NK-92 (cell line): ENCODE measurements around the gene OR52W1.

Experiments
- DNase-seq: peaks from one replicate; lab custom pipeline; 2025; ENCODE audit not compliant: unreplicated experiment; lab: John Stamatoyannopoulos, UW

Gene OR52W1, protein sequence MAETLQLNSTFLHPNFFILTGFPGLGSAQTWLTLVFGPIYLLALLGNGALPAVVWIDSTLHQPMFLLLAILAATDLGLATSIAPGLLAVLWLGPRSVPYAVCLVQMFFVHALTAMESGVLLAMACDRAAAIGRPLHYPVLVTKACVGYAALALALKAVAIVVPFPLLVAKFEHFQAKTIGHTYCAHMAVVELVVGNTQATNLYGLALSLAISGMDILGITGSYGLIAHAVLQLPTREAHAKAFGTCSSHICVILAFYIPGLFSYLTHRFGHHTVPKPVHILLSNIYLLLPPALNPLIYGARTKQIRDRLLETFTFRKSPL

DNA sequence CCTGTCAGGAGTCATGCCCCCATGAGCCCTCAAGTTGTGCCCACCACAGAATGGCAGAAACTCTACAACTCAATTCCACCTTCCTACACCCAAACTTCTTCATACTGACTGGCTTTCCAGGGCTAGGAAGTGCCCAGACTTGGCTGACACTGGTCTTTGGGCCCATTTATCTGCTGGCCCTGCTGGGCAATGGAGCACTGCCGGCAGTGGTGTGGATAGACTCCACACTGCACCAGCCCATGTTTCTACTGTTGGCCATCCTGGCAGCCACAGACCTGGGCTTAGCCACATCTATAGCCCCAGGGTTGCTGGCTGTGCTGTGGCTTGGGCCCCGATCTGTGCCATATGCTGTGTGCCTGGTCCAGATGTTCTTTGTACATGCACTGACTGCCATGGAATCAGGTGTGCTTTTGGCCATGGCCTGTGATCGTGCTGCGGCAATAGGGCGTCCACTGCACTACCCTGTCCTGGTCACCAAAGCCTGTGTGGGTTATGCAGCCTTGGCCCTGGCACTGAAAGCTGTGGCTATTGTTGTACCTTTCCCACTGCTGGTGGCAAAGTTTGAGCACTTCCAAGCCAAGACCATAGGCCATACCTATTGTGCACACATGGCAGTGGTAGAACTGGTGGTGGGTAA, at the start of gene OR52W1:
Gene OR52W1 (plus strand): TSS at position 51 of the 637 bp plus-strand sequence. CDS start 0 bp downstream, at position 51.
- no peak for DNase-seq

DNA sequence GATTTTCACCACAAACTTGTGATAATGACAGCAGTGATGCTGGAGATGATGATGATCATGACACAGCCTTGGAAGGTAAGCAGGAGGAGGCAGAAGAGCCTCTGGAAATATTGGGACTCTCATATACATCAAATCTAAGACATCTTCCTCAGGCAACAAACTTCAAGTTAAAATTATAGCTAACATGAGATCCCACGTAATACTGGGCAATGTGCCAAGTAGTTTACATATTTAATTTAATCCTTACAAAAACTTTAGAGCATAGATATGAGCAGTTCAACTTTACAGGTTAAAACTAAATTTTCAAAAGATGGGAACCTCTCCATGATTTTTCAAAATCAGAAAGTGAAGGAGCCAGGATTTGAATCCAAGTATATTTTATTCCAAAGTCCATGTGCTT, 47.9 kb upstream of the OR52W1 start:
- DNase-seq: no peak

DNA sequence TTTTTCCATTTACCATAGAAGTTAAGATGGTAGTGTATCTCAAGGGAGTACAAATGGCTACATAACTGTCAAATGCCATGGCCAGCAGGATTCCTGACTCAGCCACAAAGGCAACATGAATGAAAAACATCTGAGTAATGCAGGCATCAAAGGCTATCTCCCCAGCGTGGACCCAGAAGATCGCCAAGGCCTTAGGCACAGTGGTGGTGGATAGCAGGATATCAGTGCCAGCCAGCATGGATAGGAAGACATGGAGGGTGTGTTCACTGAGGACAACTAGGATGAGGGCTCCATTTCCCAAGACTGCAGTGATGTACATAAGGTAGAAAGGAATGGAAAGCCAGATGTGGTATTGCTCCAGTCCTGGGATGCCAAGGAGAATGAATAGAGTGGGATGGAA, 46.9 kb upstream of the OR52W1 start:
- DNase-seq: no peak

DNA sequence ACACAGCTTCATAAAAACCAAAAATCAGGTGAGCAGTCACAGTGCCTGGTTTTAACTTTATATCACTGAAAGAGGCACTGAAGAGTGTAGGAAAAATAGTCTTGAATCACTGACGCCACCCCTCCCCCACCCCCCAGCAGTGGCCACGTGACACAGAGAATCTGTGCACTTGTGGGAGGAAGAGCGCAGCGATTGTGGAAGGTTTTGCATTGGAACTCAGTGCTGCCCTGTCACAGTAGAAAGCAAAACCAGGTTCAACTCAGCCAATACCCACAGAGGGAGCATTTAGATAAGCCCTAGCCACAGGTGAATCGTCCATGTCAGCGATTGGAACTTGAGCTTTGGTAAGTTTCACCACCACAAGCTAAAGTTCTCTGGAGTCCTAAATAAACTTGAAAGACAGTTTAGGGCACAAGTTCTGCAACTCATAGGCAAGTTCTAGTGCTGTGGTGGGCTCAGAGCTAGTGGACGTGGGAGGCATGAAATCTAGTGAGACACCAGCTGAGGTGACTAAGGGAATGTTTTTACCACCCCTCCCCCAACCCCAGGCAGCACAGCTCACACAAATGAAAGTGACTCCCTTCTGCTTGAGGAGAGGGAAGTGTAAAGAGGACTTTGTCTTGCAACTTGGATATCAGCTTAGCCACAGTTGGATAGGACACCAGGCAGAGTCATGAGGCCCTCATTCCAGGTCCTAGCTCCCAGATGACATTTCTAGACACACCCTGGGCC, 42.2 kb upstream of the OR52W1 start:
- DNase-seq: no peak

DNA sequence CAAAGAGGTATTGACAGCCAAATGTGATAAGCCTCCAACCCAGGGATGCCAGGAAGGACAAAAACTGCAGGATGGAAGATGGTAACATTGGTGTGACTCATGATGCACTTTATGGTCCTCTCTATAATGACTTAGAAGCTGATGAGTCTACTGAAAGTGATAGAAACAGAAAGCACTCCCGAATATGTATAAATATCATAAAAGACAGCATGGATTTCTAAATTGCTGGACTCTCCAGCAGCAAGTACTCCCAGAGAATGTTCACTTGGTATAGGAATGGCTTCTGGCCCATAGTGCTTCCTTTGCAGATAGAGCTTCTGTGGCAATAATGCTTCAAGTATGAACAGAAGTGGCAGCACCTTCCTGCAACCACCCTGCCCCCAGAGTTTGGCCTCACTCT, 28.8 kb upstream of the OR52W1 start, which contains the start of gene OR52B2:
Gene OR52B2 (minus strand): TSS at position 101 of the 400 bp plus-strand sequence. CDS start 0 bp downstream, at position 101.
- no peak for DNase-seq

DNA sequence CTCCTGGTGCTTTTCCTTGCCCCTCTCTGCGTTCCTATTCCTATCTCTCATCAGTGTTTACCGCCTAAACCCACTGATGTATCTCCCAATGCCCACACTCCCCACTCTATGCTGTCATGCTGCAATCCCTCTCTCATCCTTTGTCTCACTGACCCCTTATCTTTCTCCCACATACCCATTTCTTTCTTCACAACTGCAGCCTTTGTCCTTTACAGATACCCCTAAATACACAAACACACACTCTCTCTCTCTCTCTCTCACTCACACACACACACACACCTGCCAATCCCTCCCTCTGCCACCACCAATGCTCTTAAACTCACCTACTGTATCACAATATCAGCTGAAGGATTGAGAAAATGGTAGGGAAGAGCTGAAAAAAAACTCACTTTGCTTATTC, 23.6 kb upstream of the OR52W1 start:
- no peak for DNase-seq

DNA sequence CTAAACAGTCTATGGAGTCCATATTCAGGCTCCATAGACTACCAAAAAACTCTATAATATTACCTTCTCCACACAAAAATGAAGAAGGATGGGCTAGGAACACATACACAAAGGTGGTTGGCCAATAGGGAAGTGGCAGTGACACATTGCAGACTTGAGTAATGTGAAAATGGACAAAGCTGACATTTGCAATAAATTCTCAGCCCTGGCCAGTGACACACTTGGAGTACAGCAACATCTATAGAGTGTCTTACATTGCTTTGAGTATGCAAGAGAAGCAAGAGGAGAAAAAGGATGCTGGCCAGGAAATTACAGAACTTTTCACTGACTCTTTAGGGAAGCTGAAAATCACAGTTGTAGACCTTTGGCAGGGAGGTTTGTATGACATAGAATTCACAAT, 7.3 kb upstream of the OR52W1 start:
- DNase-seq: no peak

DNA sequence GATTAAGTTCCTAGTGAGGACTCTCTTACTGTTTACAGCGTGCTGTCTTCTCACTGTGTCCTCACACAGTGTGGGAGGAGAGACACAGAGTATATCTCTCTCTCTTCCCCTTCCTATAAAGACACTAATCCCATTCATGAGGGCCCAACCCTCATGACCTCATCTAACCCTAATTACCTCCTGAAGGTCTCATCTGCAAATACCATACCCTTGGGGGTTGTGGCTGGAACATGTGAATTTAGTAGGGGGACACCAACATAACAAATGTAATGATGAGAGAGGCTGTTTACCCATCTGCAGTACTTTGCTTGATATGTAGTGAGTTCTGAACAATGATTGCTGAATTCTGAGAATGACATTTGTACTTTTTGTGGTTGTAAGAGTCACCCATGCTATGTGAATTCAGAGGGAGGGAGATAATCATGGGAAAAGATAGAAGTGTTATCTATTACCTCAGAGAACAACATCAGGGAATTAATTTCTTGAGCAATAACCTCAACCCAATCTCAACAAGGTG, 4.9 kb upstream of the OR52W1 start:
- DNase-seq: no peak

DNA sequence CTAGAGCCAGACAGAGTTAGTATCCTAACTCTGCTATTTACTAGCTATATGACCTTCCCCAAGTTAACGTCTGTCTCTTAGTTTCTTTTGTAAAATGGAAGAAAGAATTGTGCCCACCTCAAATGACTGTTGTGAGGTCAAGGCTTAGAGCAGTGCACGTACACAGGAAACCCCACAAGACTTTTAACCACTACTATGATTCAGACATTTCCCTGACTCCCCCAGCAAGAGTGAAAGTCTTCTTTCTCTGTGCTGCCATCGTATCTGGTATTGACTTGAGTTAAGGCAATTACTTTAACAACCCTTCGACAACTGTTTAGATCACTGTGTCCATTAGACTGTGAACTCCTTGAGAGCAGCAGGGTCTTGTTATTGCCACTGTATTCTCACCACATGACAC, 2.6 kb upstream of the OR52W1 start:
- no peak for DNase-seq

DNA sequence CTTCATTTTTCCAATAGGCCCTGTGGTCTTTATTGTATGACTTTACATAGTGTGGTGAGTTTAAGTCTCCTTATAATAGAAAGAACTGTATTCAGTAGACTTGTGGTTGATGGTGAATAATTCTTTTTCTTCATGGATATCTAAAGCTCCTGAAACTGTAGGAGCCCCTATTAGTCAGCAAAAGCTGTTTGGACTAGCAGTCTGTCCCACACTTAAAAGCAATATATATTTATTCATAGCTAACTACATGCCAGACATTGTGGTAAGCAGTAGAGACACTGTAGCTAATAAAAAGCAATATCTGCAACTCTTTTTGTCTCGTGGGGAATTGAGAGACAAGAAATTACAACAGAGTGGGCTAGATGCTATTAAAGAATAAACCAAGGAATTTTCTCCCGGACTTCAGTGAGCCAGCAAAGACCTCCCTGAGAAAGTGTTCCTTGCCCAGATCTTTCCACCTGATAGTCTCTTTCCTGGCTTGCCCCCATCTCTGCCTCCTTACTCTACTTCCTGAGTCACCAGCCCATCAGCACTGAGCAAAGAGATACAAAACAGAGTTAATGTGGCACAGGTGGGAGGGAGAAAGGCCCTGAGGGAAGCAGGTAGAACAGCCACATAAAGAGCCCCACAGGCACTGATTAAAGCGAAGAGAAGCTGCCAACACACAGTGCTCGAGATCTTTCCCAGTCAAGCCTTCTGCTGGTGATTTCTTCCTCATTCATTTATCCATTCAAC, 1.4 kb upstream of the OR52W1 start:
- no peak for DNase-seq

DNA sequence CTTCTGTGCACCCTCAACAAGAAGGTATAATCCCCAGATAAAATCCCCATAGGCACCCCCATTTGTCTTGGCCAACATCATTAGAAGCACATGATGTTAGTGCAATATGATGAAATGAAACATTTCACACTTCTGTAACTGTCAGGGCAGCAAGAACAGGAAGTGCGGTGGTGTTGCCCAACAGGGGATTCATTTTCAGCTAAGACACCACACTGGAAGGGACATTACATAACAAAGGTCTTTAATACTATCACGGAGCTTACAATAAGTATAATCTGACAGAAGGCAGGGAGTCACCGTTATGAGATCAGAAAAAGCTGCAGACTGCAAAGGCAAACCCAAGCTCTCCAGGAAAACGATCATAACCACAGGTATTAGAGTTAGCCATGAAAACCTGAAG, 2.0 kb downstream of the OR52W1 start:
- DNase-seq: no peak

DNA sequence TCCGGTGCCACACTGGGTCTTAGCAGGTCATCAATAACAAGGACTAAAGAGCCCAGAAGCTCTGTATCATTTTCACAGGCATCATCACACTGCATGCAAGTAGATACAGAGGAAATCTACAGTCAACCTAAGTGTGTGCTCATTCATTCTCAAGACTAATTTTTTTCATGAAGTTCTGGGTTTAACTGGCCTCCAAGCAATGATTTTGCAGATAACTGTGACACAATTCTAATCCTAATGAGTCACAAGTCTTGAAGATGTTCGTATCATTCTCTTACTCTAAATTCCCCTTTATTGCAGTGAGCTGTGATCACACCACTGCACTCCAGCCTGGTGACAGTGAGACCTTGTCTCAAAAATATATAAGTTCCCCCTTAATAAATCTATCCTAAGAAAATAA, 2.5 kb downstream of the OR52W1 start:
- DNase-seq: no peak

DNA sequence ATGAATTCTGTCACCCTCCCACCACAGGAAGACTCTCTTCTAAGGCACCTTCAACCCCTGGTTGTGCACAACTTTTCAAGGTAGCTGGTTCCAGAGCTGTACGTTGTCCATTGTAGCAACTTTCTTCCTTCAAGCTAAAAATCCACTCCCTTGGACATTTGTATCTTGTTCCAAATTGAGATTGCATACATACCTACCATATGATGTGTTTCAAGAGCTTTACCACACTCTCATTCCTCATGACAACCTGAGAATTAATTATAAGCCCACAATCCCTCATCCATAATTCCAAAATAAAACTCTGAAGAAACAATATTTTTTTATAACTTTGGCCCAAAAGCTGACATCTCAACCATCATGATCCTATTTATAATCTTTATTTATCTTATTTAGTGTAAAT, 3.0 kb downstream of the OR52W1 start:
- DNase-seq: no peak

DNA sequence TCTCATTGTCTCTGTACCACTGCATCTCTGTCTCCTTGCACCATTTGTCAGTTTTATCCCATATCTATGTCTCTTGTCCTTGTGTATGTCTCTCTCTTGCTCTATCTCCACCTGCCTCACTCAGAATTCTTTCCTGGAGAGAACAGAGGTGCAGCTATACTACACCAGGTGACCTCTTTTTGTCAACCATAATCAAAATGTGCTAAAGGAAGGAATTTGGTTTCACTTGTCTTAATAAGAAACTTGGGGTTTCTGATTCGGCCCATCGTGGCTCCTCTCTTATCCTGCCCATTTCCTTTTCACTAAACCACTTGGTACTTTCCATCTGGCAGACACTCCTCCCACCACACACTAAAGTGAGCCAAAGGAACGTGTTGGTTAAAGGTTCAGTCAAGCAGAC, 4.3 kb downstream of the OR52W1 start:
- no peak for DNase-seq

DNA sequence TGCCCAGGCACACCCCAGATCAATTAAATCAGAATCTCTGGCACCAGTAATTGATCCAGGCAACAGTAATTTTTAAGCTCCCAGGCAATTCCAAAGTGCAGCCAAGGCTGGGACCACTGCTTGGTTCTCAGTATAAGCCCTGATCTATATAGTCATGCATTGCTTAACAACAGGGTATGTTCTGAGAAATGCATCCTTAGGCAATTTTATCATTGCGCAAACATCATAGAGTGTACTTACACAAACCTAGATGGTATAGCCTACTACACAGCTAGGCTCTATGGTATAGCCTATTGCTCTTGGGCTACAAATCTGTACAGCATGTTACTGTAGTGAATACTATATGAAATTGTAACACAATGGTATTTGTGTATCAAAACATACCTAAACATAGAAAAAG, 5.7 kb downstream of the OR52W1 start:
- no peak for DNase-seq

DNA sequence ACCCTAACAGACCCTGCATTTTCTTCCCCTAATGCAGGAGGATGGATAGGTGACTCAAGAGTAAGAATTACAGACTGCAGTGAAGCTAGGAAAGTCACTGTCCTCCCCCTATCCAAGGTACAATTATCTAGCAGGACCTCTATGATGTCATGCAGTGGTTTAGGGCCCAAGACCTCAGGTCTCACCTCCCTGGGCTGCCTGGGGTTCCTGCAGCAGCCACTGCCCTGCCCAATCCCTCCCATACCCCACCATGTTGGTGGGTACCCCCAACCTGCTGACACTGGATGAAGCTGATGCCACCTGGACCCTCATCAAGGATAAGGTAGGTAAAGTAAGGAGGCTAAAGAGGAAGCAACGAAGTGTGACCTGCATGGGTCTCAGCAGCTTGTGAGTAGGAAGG, 6.3 kb downstream of the OR52W1 start, which contains the start of gene C11orf42:
Gene C11orf42 (plus strand): TSS at position 192 of the 400 bp plus-strand sequence. CDS start 59 bp downstream, at position 251.
- no peak for DNase-seq

DNA sequence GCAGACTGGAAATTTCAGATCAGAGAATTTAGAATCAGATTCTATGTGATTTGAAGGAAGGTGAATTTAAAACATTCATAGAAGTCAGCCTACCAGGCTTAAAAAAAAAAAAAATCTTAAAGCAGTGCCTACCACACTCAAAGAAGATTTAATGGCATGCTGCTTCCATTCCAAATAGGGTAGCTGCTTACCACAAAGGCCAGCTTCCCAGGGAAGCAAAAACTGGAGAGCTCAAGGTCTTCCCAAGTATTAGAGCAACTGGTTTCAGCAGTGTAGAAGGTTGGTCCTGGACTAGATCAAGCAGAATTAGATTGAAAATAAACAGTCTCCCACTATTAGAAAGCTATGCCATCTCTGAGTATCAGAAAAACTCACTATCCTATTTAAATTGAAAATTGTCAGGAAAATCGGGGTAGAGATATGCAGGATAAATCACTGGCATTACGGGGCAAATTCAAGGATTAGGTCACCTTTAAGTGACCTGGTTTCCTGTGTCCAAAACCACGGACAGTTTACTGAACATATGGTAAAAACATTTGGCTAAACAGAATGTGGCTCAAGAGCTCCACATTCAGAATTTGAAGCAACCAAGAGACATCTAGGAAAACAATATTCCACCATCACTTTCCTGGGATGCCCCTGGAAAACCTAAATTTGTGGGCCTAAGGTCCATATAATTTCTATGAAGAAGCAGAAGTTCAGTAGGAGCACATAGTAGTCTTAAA, 7.6 kb downstream of the OR52W1 start:
- DNase-seq: no peak

DNA sequence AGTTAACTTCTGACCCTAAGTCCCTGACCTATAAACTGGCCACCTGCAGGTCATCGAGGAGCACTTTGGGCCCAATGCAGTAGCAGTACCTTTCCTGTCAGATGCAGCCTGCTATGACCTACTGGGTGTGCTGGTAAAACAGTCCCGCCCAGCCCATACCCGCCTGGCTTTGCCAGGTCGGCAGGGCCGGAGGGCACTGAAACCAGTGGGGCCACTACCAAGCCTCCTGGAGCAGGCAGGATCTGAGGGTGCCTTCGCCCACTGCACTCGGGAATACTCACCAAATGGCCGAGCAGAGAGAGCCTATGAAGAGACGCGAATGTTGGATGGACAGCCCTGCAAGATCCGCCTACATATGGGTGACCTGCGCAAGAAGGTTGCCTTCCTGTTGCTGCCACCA, 10.8 kb downstream of the OR52W1 start:
- DNase-seq: no peak

DNA sequence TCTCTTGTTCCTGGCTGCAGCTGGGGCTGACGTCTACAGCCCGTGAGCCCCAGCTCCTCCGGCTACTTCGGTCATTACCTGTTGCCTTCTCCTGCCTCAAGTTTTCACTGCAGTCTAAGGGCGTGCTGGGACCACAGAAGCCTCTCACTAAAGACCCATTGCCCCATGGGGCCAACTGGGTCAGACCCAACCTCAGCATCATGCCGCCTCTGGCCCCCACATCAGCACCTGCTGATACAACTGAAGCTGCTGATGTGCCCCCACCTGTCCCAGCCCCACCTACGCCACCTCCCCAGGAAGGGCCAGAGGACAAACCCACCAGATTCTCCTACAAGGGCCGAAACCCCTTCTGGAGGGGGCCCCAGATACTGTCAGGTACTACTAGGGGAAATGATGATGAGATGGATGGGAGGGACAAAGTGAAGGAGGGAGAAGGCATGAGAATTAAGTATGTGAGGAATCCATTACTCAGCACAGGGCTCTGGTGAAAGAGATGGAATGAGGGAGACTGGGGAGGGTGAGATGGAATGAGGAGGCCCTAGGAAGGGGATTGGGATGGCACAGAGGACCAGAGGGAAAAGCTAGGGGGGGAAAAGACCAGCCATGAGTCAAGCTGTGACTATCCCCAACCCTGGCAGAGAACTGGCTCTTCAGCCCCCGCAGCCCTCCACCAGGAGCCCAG, 11.4 kb downstream of the OR52W1 start:
- DNase-seq: no peak

DNA sequence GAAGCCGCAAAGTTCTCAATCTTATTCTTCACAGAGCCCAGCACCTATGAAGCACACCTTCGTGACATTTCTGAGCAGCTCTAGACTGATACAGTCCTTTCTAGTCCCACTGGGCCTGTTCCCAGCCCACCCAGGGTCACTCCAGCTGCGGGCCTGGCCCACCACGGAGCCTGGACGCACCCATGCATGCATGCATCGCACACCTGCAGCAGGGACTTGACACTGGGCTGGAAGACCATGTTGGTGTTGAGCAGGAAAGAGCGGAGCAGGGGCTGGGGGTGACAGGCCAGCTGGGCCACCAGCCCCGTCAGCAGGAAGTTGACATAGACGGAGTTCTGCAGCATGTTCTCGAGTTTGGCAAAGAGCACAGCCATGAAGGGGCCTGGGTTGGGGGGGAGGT, 15.5 kb downstream of the OR52W1 start:
- no peak for DNase-seq
